RKO (cell line): ENCODE data around the gene SDK1.

Experiments
- DNase-seq: peaks from one replicate; pipeline ENCODE4 v3.0.0-alpha.2; 2016; ENCODE audit warnings: low spot score

The SDK1 gene

GRCh38 chr7:3292694-3293093, 8.4 kb upstream of the SDK1 start:
- no peak for DNase-seq

GRCh38 chr7:3294432-3295100, 6.5 kb upstream of the SDK1 start:
- DNase-seq = no peak

- no peak for DNase-seq
These were observed 3.8 kb upstream of the SDK1 start for GRCh38 chr7:3297105-3297819.

- no peak for DNase-seq
These were observed 816 bp upstream of the SDK1 start for GRCh38 chr7:3300221-3300650.

GRCh38 chr7:3301449-3301731, 338 bp downstream of the SDK1 start:
- no peak for DNase-seq

- no peak for DNase-seq
These were observed 973 bp downstream of the SDK1 start for GRCh38 chr7:3301831-3302618.

- DNase-seq = no peak
These were observed 1.7 kb downstream of the SDK1 start for GRCh38 chr7:3302681-3303320.

- no peak for DNase-seq
These were observed 3.1 kb downstream of the SDK1 start for GRCh38 chr7:3304131-3304530.

GRCh38 chr7:3307435-3307834, 6.4 kb downstream of the SDK1 start:
- no peak for DNase-seq

- peak; percentile 2 for DNase-seq
These were observed 8.1 kb downstream of the SDK1 start for GRCh38 chr7:3309140-3309539.

GRCh38 chr7:3309956-3310355, 8.9 kb downstream of the SDK1 start:
- DNase-seq = no peak

GRCh38 chr7:3310884-3311283, 9.8 kb downstream of the SDK1 start:
- DNase-seq = no peak

- no peak for DNase-seq
These were observed 11.5 kb downstream of the SDK1 start for GRCh38 chr7:3312583-3312982.

GRCh38 chr7:3318874-3319273, 17.8 kb downstream of the SDK1 start:
- DNase-seq = no peak

GRCh38 chr7:3321206-3321605, 20.2 kb downstream of the SDK1 start:
- DNase-seq = no peak

GRCh38 chr7:3321745-3322144, 20.7 kb downstream of the SDK1 start:
- DNase-seq = no peak

- no peak for DNase-seq
These were observed 25.2 kb downstream of the SDK1 start for GRCh38 chr7:3326246-3326645.

- DNase-seq = no peak
These were observed 26.0 kb downstream of the SDK1 start for GRCh38 chr7:3327099-3327498.

- no peak for DNase-seq
These were observed 26.6 kb downstream of the SDK1 start for GRCh38 chr7:3327655-3328054.

GRCh38 chr7:3332308-3332707, 31.3 kb downstream of the SDK1 start:
- DNase-seq = no peak

GRCh38 chr7:3333861-3334260, 32.8 kb downstream of the SDK1 start:
- no peak for DNase-seq

- DNase-seq = no peak
These were observed 35.1 kb downstream of the SDK1 start for GRCh38 chr7:3336042-3336665.
